Type B pancreatic cell (in vitro differentiated cells): ENCODE data around the gene BCL2L11. TPM values are rescaled to one million over a fixed set of nuclear protein-coding genes. Genes with fewer than 3 reads are reported as not detected.

ENCODE experiments used
- DNase-seq: peaks from one replicate; pipeline ENCODE4 v3.0.0; 2021; ENCODE audit warnings: mixed read lengths; ENCODE audit not compliant: unreplicated experiment; ENCODE audit errors: extremely low spot score
- H3K27ac Mint-ChIP-seq: 2 replicates; pipeline ENCODE4 v1.8.0; 2021; ENCODE audit warnings: mild to moderate bottlenecking, mixed read lengths
- H3K27me3 Mint-ChIP-seq: 2 replicates; pipeline ENCODE4 v1.8.0; 2021; ENCODE audit warnings: mixed read lengths
- H3K36me3 Mint-ChIP-seq: 2 replicates; pipeline ENCODE4 v1.8.0; 2021; ENCODE audit warnings: mixed read lengths
- H3K4me1 Mint-ChIP-seq: one replicate; pipeline ENCODE4 v1.8.0; 2021; ENCODE audit warnings: mixed read lengths; ENCODE audit not compliant: unreplicated experiment
- H3K4me3 Mint-ChIP-seq: 2 replicates; pipeline ENCODE4 v1.8.0; 2021; ENCODE audit warnings: mild to moderate bottlenecking, mixed read lengths
- H3K9me3 Mint-ChIP-seq: 2 replicates; pipeline ENCODE4 v1.8.0; 2021; ENCODE audit warnings: mixed read lengths
- total RNA-seq: library from RNA; stranded (reverse); gene quantifications from 2 replicates; pipeline ENCODE4 v1.2.1, GENCODE V29; 2021; ENCODE audit warnings: low replicate concordance
- TF ChIP-seq, protein P1 (sequence below): fragments of 200-600 bp; sonication (generic); conservative IDR thresholded peaks from 2 replicates; pipeline ENCODE4 v1.5.0; 2021; ENCODE audit warnings: antibody characterized with exemption, mild to moderate bottlenecking

The BCL2L11 gene
- total RNA-seq, 1 donor from 2014 or later = 29.2 TPM

DNA sequence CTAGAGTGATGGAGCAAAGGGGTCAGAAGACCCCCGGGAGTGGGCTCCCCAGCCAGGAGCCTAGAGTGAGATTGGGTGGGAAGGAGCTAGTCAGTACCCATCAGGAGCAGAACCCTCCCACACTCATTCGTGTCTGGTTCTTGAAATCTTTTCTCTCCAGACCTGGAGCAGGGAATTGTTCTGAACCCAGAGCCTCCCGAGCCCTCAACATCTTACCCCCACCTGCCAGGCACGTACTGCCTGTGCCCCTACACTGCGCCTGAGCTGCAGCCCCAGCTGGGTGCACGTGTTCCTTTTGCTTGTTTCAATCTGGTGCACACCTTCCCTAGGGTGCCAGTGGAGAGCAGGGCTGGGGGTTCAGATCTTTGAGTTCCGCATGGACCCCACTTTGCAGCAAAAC is 52.6 kb downstream of the BCL2L11 start:
- H3K27me3 Mint-ChIP-seq = peaks cover 12% of the 10 kb centered on the region

DNA sequence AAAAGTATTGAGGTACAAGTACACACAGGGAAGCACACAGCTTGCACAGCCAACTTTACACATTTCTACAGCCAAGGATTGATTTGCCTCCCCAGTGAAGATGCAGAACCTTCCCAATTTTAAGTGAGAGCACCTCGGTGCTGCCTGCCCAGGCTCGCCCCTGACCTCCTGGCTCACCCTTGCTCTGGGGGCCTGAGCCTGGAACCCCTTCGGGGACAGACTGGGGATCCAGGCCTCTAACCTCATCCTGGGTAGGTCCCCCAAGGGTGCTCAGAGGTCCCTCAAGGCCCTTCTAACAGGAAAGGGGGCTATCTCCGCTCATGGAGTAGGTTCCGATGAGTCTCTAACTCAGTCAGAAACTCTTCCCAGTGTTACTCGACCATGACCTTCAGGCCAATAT is 53.1 kb downstream of the BCL2L11 start:
- H3K4me1 Mint-ChIP-seq = peaks cover 17% of the 10 kb centered on the region
- no peak for DNase-seq
- H3K4me3 Mint-ChIP-seq = no peak overlapping the region
- TF ChIP-seq, protein P1, sequence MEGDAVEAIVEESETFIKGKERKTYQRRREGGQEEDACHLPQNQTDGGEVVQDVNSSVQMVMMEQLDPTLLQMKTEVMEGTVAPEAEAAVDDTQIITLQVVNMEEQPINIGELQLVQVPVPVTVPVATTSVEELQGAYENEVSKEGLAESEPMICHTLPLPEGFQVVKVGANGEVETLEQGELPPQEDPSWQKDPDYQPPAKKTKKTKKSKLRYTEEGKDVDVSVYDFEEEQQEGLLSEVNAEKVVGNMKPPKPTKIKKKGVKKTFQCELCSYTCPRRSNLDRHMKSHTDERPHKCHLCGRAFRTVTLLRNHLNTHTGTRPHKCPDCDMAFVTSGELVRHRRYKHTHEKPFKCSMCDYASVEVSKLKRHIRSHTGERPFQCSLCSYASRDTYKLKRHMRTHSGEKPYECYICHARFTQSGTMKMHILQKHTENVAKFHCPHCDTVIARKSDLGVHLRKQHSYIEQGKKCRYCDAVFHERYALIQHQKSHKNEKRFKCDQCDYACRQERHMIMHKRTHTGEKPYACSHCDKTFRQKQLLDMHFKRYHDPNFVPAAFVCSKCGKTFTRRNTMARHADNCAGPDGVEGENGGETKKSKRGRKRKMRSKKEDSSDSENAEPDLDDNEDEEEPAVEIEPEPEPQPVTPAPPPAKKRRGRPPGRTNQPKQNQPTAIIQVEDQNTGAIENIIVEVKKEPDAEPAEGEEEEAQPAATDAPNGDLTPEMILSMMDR = no peak
- H3K27me3 Mint-ChIP-seq = peaks cover 12% of the 10 kb centered on the region
- no peak overlapping the region for H3K27ac Mint-ChIP-seq
- H3K36me3 Mint-ChIP-seq = no peaks in the 10 kb centered on the region
- H3K9me3 Mint-ChIP-seq = no peaks in the 10 kb centered on the region

More for the DNA sequence above, 52.6 kb downstream of the BCL2L11 start:
- no peaks in the 10 kb centered on the region for H3K9me3 Mint-ChIP-seq
- no peak for DNase-seq
- no peaks in the 10 kb centered on the region for H3K36me3 Mint-ChIP-seq
- no peak overlapping the region for H3K4me3 Mint-ChIP-seq
- TF ChIP-seq, protein P1 = no peak
- no peak overlapping the region for H3K27ac Mint-ChIP-seq
- peaks cover 17% of the 10 kb centered on the region for H3K4me1 Mint-ChIP-seq

DNA sequence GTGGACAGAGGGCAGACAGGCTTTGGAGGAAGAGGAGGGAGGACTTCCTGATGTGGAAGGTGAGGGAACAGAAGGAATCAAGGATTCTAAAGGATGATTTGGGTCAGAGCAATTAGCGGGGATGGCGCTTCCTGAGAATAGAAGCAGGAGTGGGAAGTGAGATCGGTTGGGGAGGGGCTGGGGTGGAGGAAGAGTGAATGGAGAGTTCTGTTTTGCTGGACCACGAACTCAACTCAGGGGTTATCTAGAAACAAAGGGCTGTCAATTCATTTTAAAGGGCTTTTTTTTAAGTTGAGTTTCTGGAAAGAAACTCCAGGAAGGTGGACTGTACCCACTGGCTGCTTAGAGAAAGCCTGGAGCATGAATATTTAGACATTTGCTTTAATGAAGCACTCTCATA is 54.9 kb downstream of the BCL2L11 start:
- Mint-ChIP-seq H3K36me3 (no peaks in the 10 kb centered on the region), H3K27ac (no peak overlapping the region), H3K27me3 (peaks cover 12% of the 10 kb centered on the region), H3K4me3 (no peak overlapping the region), H3K9me3 (no peaks in the 10 kb centered on the region), H3K4me1 (peaks cover 22% of the 10 kb centered on the region)
- DNase-seq = no peak
- TF ChIP-seq, protein P1 = no peak

DNA sequence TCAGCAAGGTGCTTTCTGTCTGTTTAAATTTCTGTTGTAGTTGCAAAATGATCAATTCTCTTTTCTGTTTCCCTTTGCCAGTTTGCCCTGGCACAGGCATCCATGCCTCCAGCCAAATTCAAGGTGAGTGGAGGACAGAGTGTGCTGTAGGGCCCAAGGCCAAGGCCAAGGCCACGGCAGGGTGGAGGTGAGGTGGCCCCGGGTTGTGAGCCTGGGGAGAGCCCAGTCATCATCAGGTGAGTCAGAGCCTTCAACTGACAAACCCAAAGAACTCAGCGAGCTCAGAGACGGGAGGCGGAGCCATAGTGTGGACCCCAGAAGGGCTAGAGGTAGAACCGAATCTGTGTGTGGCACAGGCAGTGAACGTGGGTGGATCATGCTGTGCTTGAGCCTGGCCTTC is 55.7 kb downstream of the BCL2L11 start:
- Mint-ChIP-seq H3K36me3 (no peaks in the 10 kb centered on the region), H3K9me3 (no peaks in the 10 kb centered on the region), H3K4me3 (no peak overlapping the region), H3K4me1 (peaks cover 16% of the 10 kb centered on the region), H3K27ac (no peak overlapping the region), H3K27me3 (peaks cover 12% of the 10 kb centered on the region)
- DNase-seq = no peak
- TF ChIP-seq, protein P1 = no peak

DNA sequence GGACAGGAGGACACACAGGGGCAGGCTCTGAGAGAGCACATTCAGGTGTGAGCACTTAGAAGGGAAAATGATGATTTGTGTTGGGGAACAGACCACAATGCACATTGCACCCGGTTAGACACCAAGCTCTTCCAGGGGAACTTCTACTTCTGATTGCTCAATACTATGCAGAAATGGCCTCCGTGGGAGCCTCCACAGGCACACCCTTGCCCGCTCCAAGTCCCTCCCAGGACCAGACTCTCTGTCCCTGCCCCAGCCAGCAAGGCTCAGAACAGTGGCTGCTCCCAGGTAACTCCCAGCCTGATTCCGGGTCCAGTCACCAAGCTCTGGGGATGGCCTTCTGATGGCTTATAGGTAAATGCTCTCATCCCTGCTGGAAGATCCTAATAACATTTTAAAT is 56.2 kb downstream of the BCL2L11 start:
- TF ChIP-seq, protein P1 = no peak
- Mint-ChIP-seq H3K36me3 (no peaks in the 10 kb centered on the region), H3K9me3 (no peaks in the 10 kb centered on the region), H3K27me3 (peaks cover 12% of the 10 kb centered on the region), H3K4me1 (peaks cover 11% of the 10 kb centered on the region), H3K27ac (no peak overlapping the region), H3K4me3 (no peak overlapping the region)
- no peak for DNase-seq

DNA sequence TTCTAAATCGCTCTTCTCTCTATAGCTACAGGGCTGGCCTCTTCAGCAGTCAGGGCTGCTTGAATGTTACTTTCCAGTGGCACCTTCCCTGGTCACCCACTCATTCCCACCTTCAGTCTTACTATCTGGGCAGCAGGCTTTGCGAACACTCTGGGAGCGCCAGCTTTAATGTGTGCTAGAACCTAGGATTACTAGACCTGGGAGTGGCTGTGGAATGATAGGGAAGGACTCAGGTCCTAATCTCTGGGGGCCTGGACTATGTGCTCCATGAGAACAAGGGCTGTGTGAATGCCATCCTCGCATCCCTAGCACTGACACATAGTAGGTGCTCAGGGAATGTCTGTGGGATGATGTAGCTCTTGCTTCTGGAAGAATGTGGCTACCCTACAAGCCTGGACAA is 57.6 kb downstream of the BCL2L11 start:
- no peak for DNase-seq
- TF ChIP-seq, protein P1 = no peak
- Mint-ChIP-seq H3K36me3 (no peaks in the 10 kb centered on the region), H3K9me3 (no peaks in the 10 kb centered on the region), H3K4me1 (peaks cover 9% of the 10 kb centered on the region), H3K27me3 (peaks cover 12% of the 10 kb centered on the region), H3K4me3 (no peak overlapping the region), H3K27ac (no peak overlapping the region)
